Gastrocnemius medialis (tissue), 4 donors: ENCODE data around the gene CYTH3. TPM values are rescaled to one million over a fixed set of nuclear protein-coding genes. Genes with fewer than 3 reads are reported as not detected.

ENCODE experiments used
- ATAC-seq, 2 donors: fragments of 150-250 bp; one replicate each; pipeline ENCODE4 v1.9.1; 2016
- DNase-seq, 2 donors: peaks; one replicate each; pipeline ENCODE4 v3.0.0-alpha.2; 2019
- H3K27ac ChIP-seq, 4 donors: fragments of 200-600 bp; sonication (generic); 1 replicate in 1 of 4; 2 replicates in 3 of 4; pipeline ENCODE4 v1.5.1; 2016 to 2018; ENCODE audit warnings: mild to moderate bottlenecking in 2 of 4, moderate library complexity in 1 of 4
- H3K27me3 ChIP-seq, 3 donors: fragments of 200-600 bp; sonication (generic) in 2 of 3; 1 replicate in 1 of 3; 2 replicates in 2 of 3; pipeline versions ENCODE4 v1.5.1 to v1.6.0; 2016 to 2019; ENCODE audit warnings: mild to moderate bottlenecking in 1 of 3, moderate library complexity in 1 of 3
- H3K36me3 ChIP-seq, 2 donors: fragments of 200-600 bp; sonication (generic) in 1 of 2; one replicate each; pipeline ENCODE4 v1.5.1; 2017 to 2018
- H3K4me1 ChIP-seq, 2 donors: fragments of 200-600 bp; sonication (generic) in 1 of 2; one replicate each; pipeline ENCODE4 v1.5.1; 2016 to 2017; ENCODE audit warnings: mild to moderate bottlenecking in 2 of 2
- H3K4me3 ChIP-seq, 4 donors: fragments of 200-600 bp; sonication (generic) in 3 of 4; 1 replicate in 1 of 4; 2 replicates in 3 of 4; pipeline ENCODE4 v1.5.1; 2016 to 2019; ENCODE audit warnings: mild to moderate bottlenecking in 2 of 4
- H3K9me3 ChIP-seq, 3 donors: fragments of 200-600 bp; sonication (generic) in 2 of 3; 1 replicate in 1 of 3; 2 replicates in 2 of 3; pipeline ENCODE4 v1.5.1; 2016 to 2019
- CTCF ChIP-seq, 5 experiments: fragments of 450-650 bp in 3 of 5; fragments of 200-600 bp in 2 of 5; sonication (generic) in 2 of 5; IDR thresholded peaks in 4 of 5; conservative IDR thresholded peaks in 1 of 5; 1 replicate in 4 of 5; 2 replicates in 1 of 5; pipeline ENCODE4 v1.5.1; 2016 to 2019; ENCODE audit warnings: antibody characterized with exemption in 5 of 5, mild to moderate bottlenecking in 3 of 5, moderate library complexity in 3 of 5
- POLR2A ChIP-seq, 2 donors: fragments of 450-650 bp; IDR thresholded peaks; one replicate each; pipeline ENCODE4 v1.6.1; 2017; ENCODE audit warnings: antibody characterized with exemption in 2 of 2, mild to moderate bottlenecking in 2 of 2, moderate library complexity in 2 of 2
- in situ Hi-C, 4 donors: fragments of 200-750 bp; cut with MboI; loops; one replicate each; pipeline versions ENCODE4 v1.15.0 to v1.8.0; 2017; ENCODE audit warnings: low sequenced_read_pairs in 4 of 4
- intact Hi-C: fragments of 100-400 bp; cut with DNase I; formaldehyde crosslinking; loops from one replicate; pipeline ENCODE4 v1.15.1; 2023; ENCODE audit warnings: low total_unique reads
- total RNA-seq, 4 donors: library from RNA; depleted of rRNA; stranded (reverse); fragments of >200 nt; gene quantifications; one replicate each; pipeline versions ENCODE4 v1.1.0 to v1.2.3, GENCODE V29; 2016

CYTH3 gene
- total RNA-seq, 4 donors from 2014 or later: 14.3 to 20.2 (median 16.7) TPM

- DNase-seq (no peak), ATAC-seq (no peak)
- in situ Hi-C loops (no loop called here), intact Hi-C loops (no loop called here)
- no peaks in the 10 kb centered on the region for H3K4me1 ChIP-seq
- H3K27me3 ChIP-seq: no peaks in the 10 kb centered on the region
- TF ChIP-seq POLR2A (IDR thresholded peaks at IDR 0.05) (no peak), CTCF (IDR thresholded peaks at IDR 0.05 in 4 of 5, conservative IDR thresholded peaks at IDR 0.05 in 1 of 5) (no peak)
- no peak overlapping the region for H3K4me3 ChIP-seq
- no peak overlapping the region for H3K27ac ChIP-seq
- peaks cover 0 to 16% of the 10 kb centered on the region in 2 donors for H3K36me3 ChIP-seq
- no peaks in the 10 kb centered on the region for H3K9me3 ChIP-seq
Observed at GRCh38 chr7:6130007-6130587, 142.3 kb downstream of the CYTH3 start.

- no peak overlapping the region for H3K4me3 ChIP-seq
Observed at GRCh38 chr7:6128205-6128604, 144.2 kb downstream of the CYTH3 start.

DNA sequence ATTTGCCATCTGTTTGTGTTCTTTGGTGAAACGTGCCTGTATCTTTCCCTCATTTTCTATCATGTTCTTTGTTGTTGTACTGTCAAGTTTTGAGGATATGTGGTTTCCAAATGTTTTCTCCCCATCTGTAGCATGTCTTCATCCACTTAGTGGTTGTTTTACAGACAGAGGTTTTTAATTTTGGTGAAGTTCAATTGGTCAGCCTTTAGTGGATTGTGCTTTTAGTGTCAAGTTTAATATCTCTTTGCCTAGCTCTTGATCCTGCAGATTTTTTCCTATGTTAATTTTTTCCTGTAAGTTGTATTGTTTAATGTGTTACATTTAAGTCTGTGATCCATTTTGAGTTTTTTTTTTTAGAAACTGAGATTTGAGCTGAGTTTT, 145.3 kb downstream of the CYTH3 start:
- Histone ChIP-seq H3K4me1 (no peaks in the 10 kb centered on the region), H3K4me3 (no peak overlapping the region), H3K27me3 (no peaks in the 10 kb centered on the region), H3K27ac (no peak overlapping the region), H3K9me3 (no peaks in the 10 kb centered on the region), H3K36me3 (peaks cover 0 to 18% of the 10 kb centered on the region in 2 donors)
- in situ Hi-C loops: no loop called here
- ATAC-seq: no peak
- intact Hi-C loops: no loop called here
- no peak for TF ChIP-seq CTCF (IDR thresholded peaks at IDR 0.05 in 4 of 5, conservative IDR thresholded peaks at IDR 0.05 in 1 of 5)
- no peak for TF ChIP-seq POLR2A (IDR thresholded peaks at IDR 0.05)
- no peak for DNase-seq

More at GRCh38 chr7:6128205-6128604, 144.2 kb downstream of the CYTH3 start:
- H3K27ac ChIP-seq: no peak overlapping the region
- TF ChIP-seq POLR2A (IDR thresholded peaks at IDR 0.05) (no peak), CTCF (IDR thresholded peaks at IDR 0.05 in 4 of 5, conservative IDR thresholded peaks at IDR 0.05 in 1 of 5) (no peak)
- in situ Hi-C loops (no loop called here), intact Hi-C loops (no loop called here)
- DNase-seq (no peak), ATAC-seq (no peak)
- no peaks in the 10 kb centered on the region for H3K27me3 ChIP-seq
- H3K9me3 ChIP-seq: no peaks in the 10 kb centered on the region
- peaks cover 0 to 12% of the 10 kb centered on the region in 2 donors for H3K36me3 ChIP-seq
- no peaks in the 10 kb centered on the region for H3K4me1 ChIP-seq

- DNase-seq: no peak
- peaks cover 0 to 15% of the 10 kb centered on the region in 2 donors for H3K36me3 ChIP-seq
- TF ChIP-seq CTCF (IDR thresholded peaks at IDR 0.05 in 4 of 5, conservative IDR thresholded peaks at IDR 0.05 in 1 of 5): no peak
- no peak for TF ChIP-seq POLR2A (IDR thresholded peaks at IDR 0.05)
- no peaks in the 10 kb centered on the region for H3K9me3 ChIP-seq
- in situ Hi-C loops: no loop called here
- no peak overlapping the region for H3K4me3 ChIP-seq
- intact Hi-C loops: no loop called here
- H3K4me1 ChIP-seq: no peaks in the 10 kb centered on the region
- no peak for ATAC-seq
- H3K27ac ChIP-seq: no peak overlapping the region
- no peaks in the 10 kb centered on the region for H3K27me3 ChIP-seq
Observed at GRCh38 chr7:6123843-6124242, 148.6 kb downstream of the CYTH3 start.

DNA sequence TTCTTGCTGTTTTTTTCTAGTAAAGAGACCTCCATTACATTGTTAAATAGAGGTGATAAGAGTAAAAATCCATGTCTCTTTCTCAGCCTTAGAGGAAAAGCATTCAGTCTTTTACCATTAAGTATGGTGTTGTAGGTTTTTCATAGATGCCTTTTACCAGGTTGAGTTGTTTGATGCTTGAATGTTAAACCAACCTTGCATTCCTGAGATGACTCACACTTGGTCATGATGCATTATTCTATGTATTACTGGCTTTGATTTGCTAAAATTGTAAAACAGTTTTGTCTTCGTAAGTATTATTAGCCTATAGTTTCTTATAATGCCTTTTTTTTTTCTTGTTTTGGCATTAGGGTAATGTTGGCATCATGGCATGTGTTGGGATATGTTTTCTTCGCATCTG, 151.3 kb downstream of the CYTH3 start:
- ATAC-seq: no peak
- Histone ChIP-seq H3K9me3 (no peaks in the 10 kb centered on the region), H3K36me3 (peaks cover 0 to 31% of the 10 kb centered on the region in 2 donors), H3K27me3 (no peaks in the 10 kb centered on the region), H3K4me1 (no peaks in the 10 kb centered on the region), H3K27ac (no peak overlapping the region), H3K4me3 (no peak overlapping the region)
- no peak for DNase-seq
- in situ Hi-C loops: no loop called here
- intact Hi-C loops: no loop called here
- TF ChIP-seq POLR2A (IDR thresholded peaks at IDR 0.05) (no peak), CTCF (IDR thresholded peaks at IDR 0.05 in 4 of 5, conservative IDR thresholded peaks at IDR 0.05 in 1 of 5) (no peak)
